ENCODE measurements around the gene NNAT.
A peak's percentile ranks its signal among the peaks of the same experiment; 100 is the strongest.

Gene NNAT

DNA sequence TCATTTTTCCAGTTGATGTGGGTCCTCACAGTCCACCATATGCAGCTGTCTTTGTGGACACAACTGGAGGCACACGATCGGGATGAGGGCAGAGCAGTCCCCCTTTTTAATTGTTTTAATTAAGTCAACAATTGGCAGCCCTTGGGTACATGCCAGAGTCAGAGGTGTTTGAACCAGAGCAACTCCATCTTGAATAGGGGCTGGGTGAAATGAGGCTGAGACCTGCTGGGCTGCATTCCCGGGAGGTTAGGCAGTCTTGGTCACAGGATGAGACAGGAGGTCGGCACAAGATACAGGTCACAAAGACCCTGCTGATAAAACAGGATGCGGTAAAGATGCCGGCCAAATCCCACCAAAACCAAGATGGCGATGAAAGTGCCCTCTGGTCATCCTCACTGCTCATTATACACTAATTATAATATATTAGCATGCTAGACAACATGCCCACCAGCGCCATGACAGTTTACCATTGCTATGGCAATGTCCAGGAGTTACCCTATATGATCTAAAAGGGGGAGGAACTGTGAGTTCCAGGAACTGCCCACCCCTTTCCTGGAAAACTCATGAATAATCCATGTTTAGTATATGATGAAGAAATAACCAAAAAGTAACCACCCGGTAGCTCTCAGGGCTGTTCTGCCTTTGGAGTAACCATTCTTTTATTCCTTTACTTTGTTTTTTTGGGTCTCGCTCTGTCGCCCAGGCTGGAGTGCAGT lies 38.4 kb downstream of the NNAT start:
- DNase-seq: no peak
- H3K4me1 ChIP-seq (ENCODE audit: control extremely low read depth in 1 of 4, control insufficient read depth in 4 of 4, insufficient read depth in 4 of 4, low read length in 3 of 4): peaks cover 0 to 2% (median 0%) of the 10 kb centered on the region in 4 experiments
- ChIA-PET CTCF (no interaction called here), POLR2A (no interaction called here)
- peaks cover 2 to 41% (median 5%) of the 10 kb centered on the region in 5 experiments for H3K27me3 ChIP-seq (replicated peaks in 2 of 5; ENCODE audit: control insufficient read depth in 4 of 5, insufficient read depth in 5 of 5, low read length in 4 of 5)
- H3K9me3 ChIP-seq (ENCODE audit: control extremely low read depth in 1 of 5, control insufficient read depth in 4 of 5, insufficient read depth in 2 of 5, low read depth in 1 of 5, low read length in 4 of 5): no peaks in the 10 kb centered on the region
- no peak overlapping the region for H3K4me3 ChIP-seq (ENCODE audit: control insufficient read depth in 1 of 7, extremely low read depth in 1 of 7, insufficient read depth in 4 of 7, low read depth in 2 of 7, low read length in 6 of 7)
- 94% methylated on average over 9 of the region's 11 CpGs for WGBS (ENCODE audit: insufficient coverage)
- no peaks in the 10 kb centered on the region for H3K36me3 ChIP-seq (ENCODE audit: control insufficient read depth in 4 of 4, insufficient read depth in 4 of 4, low read length in 3 of 4)
- H3K27ac ChIP-seq (ENCODE audit: insufficient read depth in 1 of 2, low read depth in 1 of 2, low read length in 2 of 2, poor library complexity in 1 of 2, severe bottlenecking in 2 of 2): no peak overlapping the region

DNA sequence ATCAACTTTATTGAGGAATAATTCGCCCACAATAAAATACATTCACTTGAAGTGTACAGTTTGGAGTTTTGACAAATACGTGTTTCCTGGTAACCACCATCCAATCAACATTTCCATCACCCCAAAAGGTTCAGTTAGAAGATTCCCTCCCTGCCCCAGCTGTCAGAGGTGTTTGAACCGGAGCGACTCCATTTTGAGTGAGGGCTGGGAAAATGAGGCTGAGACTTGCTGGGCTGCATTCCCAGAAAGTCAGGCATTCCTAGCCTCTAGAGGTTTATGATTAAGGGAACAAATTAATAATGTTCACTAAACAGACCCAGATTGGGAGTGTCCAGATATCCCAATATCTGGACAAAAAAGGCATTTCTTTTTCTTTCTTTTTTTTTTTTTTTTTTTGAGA lies 39.6 kb downstream of the NNAT start:
- DNase-seq: no peak
- no peak overlapping the region for H3K27ac ChIP-seq (ENCODE audit: insufficient read depth in 1 of 2, low read depth in 1 of 2, low read length in 2 of 2, poor library complexity in 1 of 2, severe bottlenecking in 2 of 2)
- no peaks in the 10 kb centered on the region for H3K9me3 ChIP-seq (ENCODE audit: control extremely low read depth in 1 of 5, control insufficient read depth in 4 of 5, insufficient read depth in 2 of 5, low read depth in 1 of 5, low read length in 4 of 5)
- CTCF ChIA-PET: interaction anchor here (0.7 kb wide), 1 partner anchor 11 kb away, joined by 3 read pairs; no protein-coding TSS in a partner anchor
- H3K4me1 ChIP-seq (ENCODE audit: control extremely low read depth in 1 of 4, control insufficient read depth in 4 of 4, insufficient read depth in 4 of 4, low read length in 3 of 4): peaks cover 0 to 2% (median 0%) of the 10 kb centered on the region in 4 experiments
- no peaks in the 10 kb centered on the region for H3K36me3 ChIP-seq (ENCODE audit: control insufficient read depth in 4 of 4, insufficient read depth in 4 of 4, low read length in 3 of 4)
- WGBS (ENCODE audit: insufficient coverage): no CpG with 5 or more reads among the region's 4 CpGs
- H3K27me3 ChIP-seq (replicated peaks in 2 of 5; ENCODE audit: control insufficient read depth in 4 of 5, insufficient read depth in 5 of 5, low read length in 4 of 5): peaks cover 2 to 48% (median 5%) of the 10 kb centered on the region in 5 experiments
- H3K4me3 ChIP-seq (ENCODE audit: control insufficient read depth in 1 of 7, extremely low read depth in 1 of 7, insufficient read depth in 4 of 7, low read depth in 2 of 7, low read length in 6 of 7): no peak overlapping the region
- POLR2A ChIA-PET: no interaction called here

GRCh38 chr20:37562695-37563480 lies 41.8 kb downstream of the NNAT start:
- Histone ChIP-seq H3K9me3 (ENCODE audit: control extremely low read depth in 1 of 5, control insufficient read depth in 4 of 5, insufficient read depth in 2 of 5, low read depth in 1 of 5, low read length in 4 of 5) (no peaks in the 10 kb centered on the region), H3K27me3 (replicated peaks in 2 of 5; ENCODE audit: control insufficient read depth in 4 of 5, insufficient read depth in 5 of 5, low read length in 4 of 5) (peaks cover 3 to 51% (median 4%) of the 10 kb centered on the region in 5 experiments), H3K36me3 (ENCODE audit: control insufficient read depth in 4 of 4, insufficient read depth in 4 of 4, low read length in 3 of 4) (no peaks in the 10 kb centered on the region), H3K4me1 (ENCODE audit: control extremely low read depth in 1 of 4, control insufficient read depth in 4 of 4, insufficient read depth in 4 of 4, low read length in 3 of 4) (peaks cover 0 to 13% (median 11%) of the 10 kb centered on the region in 4 experiments), H3K27ac (ENCODE audit: insufficient read depth in 1 of 2, low read depth in 1 of 2, low read length in 2 of 2, poor library complexity in 1 of 2, severe bottlenecking in 2 of 2) (no peak overlapping the region), H3K4me3 (ENCODE audit: control insufficient read depth in 1 of 7, extremely low read depth in 1 of 7, insufficient read depth in 4 of 7, low read depth in 2 of 7, low read length in 6 of 7) (no peak overlapping the region)
- ChIA-PET CTCF (interaction anchor here (3.2 to 6.7 kb wide), 3 partner anchors 8 to 430 kb away, joined by 20 to 64 read pairs (median 23); no protein-coding TSS in a partner anchor), POLR2A (no interaction called here)
- 89% methylated on average over 3 of the region's 3 CpGs for WGBS (ENCODE audit: insufficient coverage)
- DNase-seq: no peak

GRCh38 chr20:37564016-37564387 lies 43.0 kb downstream of the NNAT start:
- H3K27ac ChIP-seq (ENCODE audit: insufficient read depth in 1 of 2, low read depth in 1 of 2, low read length in 2 of 2, poor library complexity in 1 of 2, severe bottlenecking in 2 of 2): no peak overlapping the region
- ChIA-PET CTCF (interaction anchor here (1.1 to 6.7 kb wide), 11 partner anchors 9 to 441 kb away, joined by 3 to 64 read pairs (median 5); no protein-coding TSS in a partner anchor), POLR2A (no interaction called here)
- no peaks in the 10 kb centered on the region for H3K36me3 ChIP-seq (ENCODE audit: control insufficient read depth in 4 of 4, insufficient read depth in 4 of 4, low read length in 3 of 4)
- H3K4me1 ChIP-seq (ENCODE audit: control extremely low read depth in 1 of 4, control insufficient read depth in 4 of 4, insufficient read depth in 4 of 4, low read length in 3 of 4): peaks cover 0 to 18% (median 17%) of the 10 kb centered on the region in 4 experiments
- WGBS (ENCODE audit: insufficient coverage): 38% methylated on average over 19 of the region's 19 CpGs
- peaks cover 3 to 47% (median 4%) of the 10 kb centered on the region in 5 experiments for H3K27me3 ChIP-seq (replicated peaks in 2 of 5; ENCODE audit: control insufficient read depth in 4 of 5, insufficient read depth in 5 of 5, low read length in 4 of 5)
- DNase-seq: no peak
- H3K9me3 ChIP-seq (ENCODE audit: control extremely low read depth in 1 of 5, control insufficient read depth in 4 of 5, insufficient read depth in 2 of 5, low read depth in 1 of 5, low read length in 4 of 5): peaks cover 0 to 3% (median 0%) of the 10 kb centered on the region in 5 experiments
- H3K4me3 ChIP-seq (ENCODE audit: control insufficient read depth in 1 of 7, extremely low read depth in 1 of 7, insufficient read depth in 4 of 7, low read depth in 2 of 7, low read length in 6 of 7): no peak overlapping the region

DNA sequence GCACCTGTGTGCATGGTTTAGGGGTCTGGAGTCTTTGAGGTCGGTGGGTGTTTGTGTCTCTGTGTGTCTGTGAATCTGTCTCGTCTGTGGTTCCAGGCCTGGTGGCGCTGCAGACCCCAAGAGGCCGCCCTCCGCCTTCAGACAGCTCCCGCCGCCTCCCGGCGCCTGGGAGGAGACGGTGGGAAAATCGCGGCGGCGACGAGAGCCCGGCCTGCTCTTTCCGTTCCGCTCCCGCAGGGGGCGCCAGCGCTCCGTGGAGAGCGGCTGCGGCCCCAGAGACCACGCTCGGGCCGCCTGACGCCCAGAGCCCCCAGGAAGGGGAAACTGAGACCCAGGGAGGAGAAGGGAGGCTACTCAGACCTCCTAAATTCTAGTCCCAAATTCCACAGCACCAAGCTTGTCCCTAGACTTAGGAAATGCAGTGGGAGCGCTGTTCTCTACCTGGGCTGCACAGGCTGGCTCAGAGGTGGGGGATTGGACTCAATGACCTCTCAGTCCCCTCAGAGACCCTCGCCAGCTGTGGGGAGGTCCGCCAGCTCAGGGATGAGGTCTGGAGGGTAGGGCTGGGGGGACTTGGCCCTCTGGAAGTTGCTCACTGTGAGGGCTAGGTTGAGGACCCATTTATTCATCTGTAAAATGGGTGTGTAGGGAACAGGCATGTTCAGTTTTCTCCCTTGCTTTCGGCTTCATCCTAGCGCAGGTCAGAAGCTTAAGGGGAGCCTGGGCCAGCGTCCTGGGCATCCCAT lies 43.5 kb downstream of the NNAT start:
- peaks cover 0 to 18% (median 17%) of the 10 kb centered on the region in 4 experiments for H3K4me1 ChIP-seq (ENCODE audit: control extremely low read depth in 1 of 4, control insufficient read depth in 4 of 4, insufficient read depth in 4 of 4, low read length in 3 of 4)

GRCh38 chr20:37565134-37565811 lies 44.2 kb downstream of the NNAT start:
- POLR2A ChIA-PET: no interaction called here
- 89% methylated on average over 8 of the region's 14 CpGs for WGBS (ENCODE audit: insufficient coverage)

More for the DNA sequence above, 43.5 kb downstream of the NNAT start:
- CTCF ChIA-PET: interaction anchor here (0.6 to 6.7 kb wide), 16 partner anchors 9 to 657 kb away, joined by 3 to 64 read pairs (median 4); no protein-coding TSS in a partner anchor
- DNase-seq: peak; percentile 17 to 35 (median 34)
- H3K36me3 ChIP-seq (ENCODE audit: control insufficient read depth in 4 of 4, insufficient read depth in 4 of 4, low read length in 3 of 4): no peaks in the 10 kb centered on the region
- peaks cover 0 to 3% (median 0%) of the 10 kb centered on the region in 5 experiments for H3K9me3 ChIP-seq (ENCODE audit: control extremely low read depth in 1 of 5, control insufficient read depth in 4 of 5, insufficient read depth in 2 of 5, low read depth in 1 of 5, low read length in 4 of 5)
- H3K27me3 ChIP-seq (replicated peaks in 2 of 5; ENCODE audit: control insufficient read depth in 4 of 5, insufficient read depth in 5 of 5, low read length in 4 of 5): peaks cover 3 to 50% (median 5%) of the 10 kb centered on the region in 5 experiments
- H3K4me3 ChIP-seq (ENCODE audit: control insufficient read depth in 1 of 7, extremely low read depth in 1 of 7, insufficient read depth in 4 of 7, low read depth in 2 of 7, low read length in 6 of 7): no peak overlapping the region
- POLR2A ChIA-PET: no interaction called here
- H3K27ac ChIP-seq (ENCODE audit: insufficient read depth in 1 of 2, low read depth in 1 of 2, low read length in 2 of 2, poor library complexity in 1 of 2, severe bottlenecking in 2 of 2): no peak overlapping the region
- WGBS (ENCODE audit: insufficient coverage): 12% methylated on average over 34 of the region's 34 CpGs

More at GRCh38 chr20:37565134-37565811, 44.2 kb downstream of the NNAT start:
- Histone ChIP-seq H3K27me3 (replicated peaks in 2 of 5; ENCODE audit: control insufficient read depth in 4 of 5, insufficient read depth in 5 of 5, low read length in 4 of 5) (peaks cover 3 to 53% (median 6%) of the 10 kb centered on the region in 5 experiments), H3K4me1 (ENCODE audit: control extremely low read depth in 1 of 4, control insufficient read depth in 4 of 4, insufficient read depth in 4 of 4, low read length in 3 of 4) (peaks cover 0 to 18% (median 17%) of the 10 kb centered on the region in 4 experiments), H3K4me3 (ENCODE audit: control insufficient read depth in 1 of 7, extremely low read depth in 1 of 7, insufficient read depth in 4 of 7, low read depth in 2 of 7, low read length in 6 of 7) (no peak overlapping the region), H3K36me3 (ENCODE audit: control insufficient read depth in 4 of 4, insufficient read depth in 4 of 4, low read length in 3 of 4) (no peaks in the 10 kb centered on the region), H3K9me3 (ENCODE audit: control extremely low read depth in 1 of 5, control insufficient read depth in 4 of 5, insufficient read depth in 2 of 5, low read depth in 1 of 5, low read length in 4 of 5) (peaks cover 0 to 3% (median 0%) of the 10 kb centered on the region in 5 experiments), H3K27ac (ENCODE audit: insufficient read depth in 1 of 2, low read depth in 1 of 2, low read length in 2 of 2, poor library complexity in 1 of 2, severe bottlenecking in 2 of 2) (no peak overlapping the region)
- CTCF ChIA-PET: interaction anchor here (0.6 to 6.7 kb wide), 14 partner anchors 10 to 656 kb away, joined by 3 to 64 read pairs (median 4); no protein-coding TSS in a partner anchor
- no peak for DNase-seq
